Middle frontal gyrus (tissue), 1 donor: ENCODE results near the gene VIL1.

Experiments
- DNase-seq: peaks from one replicate; pipeline ENCODE4 v3.0.0-alpha.2; 2015; ENCODE audit warnings: low spot score; ENCODE audit errors: extremely low spot score

Gene VIL1

GRCh38 chr2:218405086-218405745, 13.7 kb upstream of the VIL1 start:
- no peak for DNase-seq

GRCh38 chr2:218405746-218406208, 13.1 kb upstream of the VIL1 start:
- DNase-seq, result no peak

GRCh38 chr2:218406209-218406948, 12.5 kb upstream of the VIL1 start:
- peak; percentile 90 for DNase-seq

- DNase-seq, result no peak
These were observed 11.8 kb upstream of the VIL1 start for GRCh38 chr2:218406949-218407618.

GRCh38 chr2:218407717-218408116, 11.2 kb upstream of the VIL1 start:
- DNase-seq, result no peak

- DNase-seq, result no peak
These were observed 604 bp upstream of the VIL1 start for GRCh38 chr2:218418321-218418716.

- no peak for DNase-seq
These were observed 800 bp downstream of the VIL1 start for GRCh38 chr2:218419630-218420216.

DNA sequence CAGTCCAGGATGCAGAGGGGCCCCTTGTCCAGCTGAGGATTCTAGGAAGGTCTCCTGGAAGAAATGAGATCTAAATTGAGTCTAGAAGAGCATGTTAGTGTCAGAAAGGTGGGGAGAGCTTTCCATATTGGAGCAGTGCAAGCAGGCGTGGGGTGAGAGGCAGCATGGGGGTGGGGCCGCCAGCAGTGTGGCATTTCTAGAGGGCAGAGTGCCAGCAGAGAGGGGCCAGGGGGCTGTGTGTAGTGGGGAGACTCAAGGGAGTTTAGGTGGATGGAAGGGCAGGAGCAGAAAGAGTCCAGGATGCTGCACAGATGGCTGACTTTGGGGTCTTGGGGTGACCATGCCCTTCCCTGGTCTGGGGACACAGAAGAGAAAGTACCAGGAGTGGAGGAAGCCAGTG, 2.1 kb downstream of the VIL1 start:
- no peak for DNase-seq

- no peak for DNase-seq
These were observed 3.6 kb downstream of the VIL1 start for GRCh38 chr2:218422403-218423086.

- no peak for DNase-seq
These were observed 4.7 kb downstream of the VIL1 start for GRCh38 chr2:218423584-218423983.

GRCh38 chr2:218425531-218425930, 6.6 kb downstream of the VIL1 start:
- no peak for DNase-seq

DNA sequence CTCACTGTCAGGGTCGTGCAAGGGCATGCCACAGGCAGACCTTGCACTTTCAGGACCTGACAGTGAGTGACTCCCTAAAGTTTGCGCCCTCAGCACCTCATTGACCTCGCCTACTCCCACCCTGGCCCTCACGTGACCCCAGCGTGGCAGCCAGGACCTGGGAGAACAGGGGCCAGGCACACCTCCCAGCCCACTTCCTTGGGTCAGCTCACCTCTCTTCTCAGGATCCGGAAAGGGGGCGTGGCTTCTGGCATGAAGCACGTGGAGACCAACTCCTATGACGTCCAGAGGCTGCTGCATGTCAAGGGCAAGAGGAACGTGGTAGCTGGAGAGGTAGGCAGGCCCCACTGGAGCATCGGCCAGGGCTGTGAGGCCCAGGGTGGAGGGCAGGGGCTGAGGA, 8.8 kb downstream of the VIL1 start:
- DNase-seq, result no peak

GRCh38 chr2:218428846-218429558, 10.1 kb downstream of the VIL1 start:
- no peak for DNase-seq

- DNase-seq, result no peak
These were observed 11.2 kb downstream of the VIL1 start for GRCh38 chr2:218429911-218430692.

- no peak for DNase-seq
These were observed 11.8 kb downstream of the VIL1 start for GRCh38 chr2:218430721-218431120.

GRCh38 chr2:218431878-218432277, 13.0 kb downstream of the VIL1 start:
- no peak for DNase-seq

DNA sequence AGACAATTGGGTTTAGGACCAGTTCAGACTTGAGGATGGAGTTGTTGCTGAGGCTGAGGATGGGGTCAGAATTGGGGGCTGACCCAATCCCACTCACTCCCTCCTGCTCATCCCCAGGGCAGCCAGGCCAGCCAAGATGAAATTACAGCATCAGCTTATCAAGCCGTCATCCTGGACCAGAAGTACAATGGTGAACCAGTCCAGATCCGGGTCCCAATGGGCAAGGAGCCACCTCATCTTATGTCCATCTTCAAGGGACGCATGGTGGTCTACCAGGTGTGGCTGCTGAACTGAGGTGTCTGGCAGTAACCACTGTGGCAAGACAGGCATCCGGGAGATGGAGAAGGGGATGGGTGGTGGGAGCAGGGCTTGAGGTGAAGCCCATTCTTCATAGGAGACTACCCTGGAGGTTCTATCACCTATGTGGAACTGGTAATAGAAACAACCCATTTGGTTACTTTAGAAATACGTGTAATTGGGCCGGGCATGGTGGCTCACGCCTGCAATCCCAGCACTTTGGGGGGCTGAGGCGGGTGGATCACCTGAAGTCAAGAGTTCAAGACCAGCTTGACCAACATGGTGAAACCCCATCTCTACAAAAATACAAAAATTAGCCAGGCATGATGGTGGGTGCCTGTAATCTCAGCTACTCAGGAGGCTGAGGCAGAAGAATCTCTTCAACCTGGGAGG, 13.9 kb downstream of the VIL1 start:
- no peak for DNase-seq

DNA sequence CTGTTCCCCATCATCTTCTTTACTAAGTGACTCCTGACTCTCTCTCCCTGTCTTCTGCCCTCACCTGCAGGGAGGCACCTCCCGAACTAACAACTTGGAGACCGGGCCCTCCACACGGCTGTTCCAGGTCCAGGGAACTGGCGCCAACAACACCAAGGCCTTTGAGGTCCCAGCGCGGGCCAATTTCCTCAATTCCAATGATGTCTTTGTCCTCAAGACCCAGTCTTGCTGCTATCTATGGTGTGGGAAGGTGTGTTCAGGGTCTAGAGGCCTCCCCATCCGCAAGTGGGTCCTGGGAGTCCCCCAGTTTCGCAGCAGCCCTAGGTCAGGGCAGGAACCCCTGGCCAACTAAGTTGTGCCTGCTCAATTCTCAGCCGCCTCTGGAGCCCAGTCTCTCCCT, 15.5 kb downstream of the VIL1 start:
- DNase-seq, result no peak
